HG03196 (cell line): ENCODE data around the gene ZNF662.

Experiments
- ATAC-seq: cut with Tn5 transposase; IDR thresholded peaks from one replicate; pipeline ENCODE4 v1.9.1; 2021; ENCODE audit not compliant: unreplicated experiment

Gene ZNF662

DNA sequence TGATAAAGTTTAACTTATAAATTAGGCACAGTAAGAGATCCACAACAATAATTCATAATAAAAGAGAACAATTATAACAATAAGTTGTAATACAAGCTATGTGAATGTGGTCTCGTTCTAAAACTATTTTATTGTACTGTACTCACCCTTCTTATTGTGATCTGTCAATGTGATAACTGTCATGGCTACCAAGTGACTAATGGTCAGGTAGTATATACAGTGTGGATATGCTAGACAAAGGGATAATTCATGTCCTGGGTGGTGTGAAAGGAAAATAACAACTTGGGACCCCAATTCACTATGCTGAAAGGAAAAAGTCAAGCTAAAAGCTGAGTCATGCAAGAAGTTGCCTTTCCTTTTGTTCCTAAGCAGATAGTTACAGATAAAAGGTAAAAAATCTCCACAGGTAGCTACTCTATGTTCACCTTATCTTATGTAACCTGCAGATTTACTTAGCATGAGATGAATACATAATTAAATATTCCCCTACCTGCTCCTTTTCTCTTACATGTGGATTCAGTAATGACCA is 19.6 kb upstream of the ZNF662 start:
- no peak for ATAC-seq

DNA sequence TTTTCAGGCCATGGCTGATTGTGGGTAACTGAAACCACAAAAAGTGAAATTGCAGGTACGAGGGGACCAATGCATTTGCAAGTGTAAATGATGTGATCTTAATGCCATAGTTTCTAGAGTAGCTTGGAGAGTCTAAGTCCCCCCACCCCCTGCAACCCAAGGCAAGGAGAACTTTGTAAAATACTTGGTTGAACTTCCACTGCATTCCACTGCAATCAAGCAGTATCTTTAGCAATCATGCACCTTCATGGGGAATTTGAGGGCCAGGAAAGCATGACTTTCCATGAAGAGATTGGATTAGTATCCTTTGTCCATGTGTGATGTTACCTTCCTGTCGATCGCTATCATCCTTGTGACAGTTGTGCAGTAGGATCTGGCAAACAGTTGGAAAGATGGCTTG is 18.9 kb upstream of the ZNF662 start:
- ATAC-seq: no peak

DNA sequence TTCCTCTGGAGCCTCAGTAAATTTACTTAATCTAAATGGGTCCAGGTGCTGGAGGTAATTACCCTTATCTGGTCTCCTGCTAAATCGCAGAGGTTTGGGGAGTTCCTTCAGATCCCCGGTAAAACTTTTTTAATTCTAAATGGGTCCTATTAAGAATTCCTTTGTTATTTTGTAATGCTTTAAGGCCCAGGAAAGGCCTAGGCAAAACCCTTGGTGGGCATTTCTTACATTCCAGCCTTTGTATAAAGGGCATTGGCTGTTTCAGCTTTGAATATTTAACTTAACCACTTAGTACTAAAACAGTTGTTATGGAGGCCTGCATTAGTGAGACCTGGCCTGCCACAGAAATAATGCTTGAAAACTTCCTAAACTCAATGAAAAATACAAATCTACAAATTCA is 14.9 kb upstream of the ZNF662 start:
- no peak for ATAC-seq

DNA sequence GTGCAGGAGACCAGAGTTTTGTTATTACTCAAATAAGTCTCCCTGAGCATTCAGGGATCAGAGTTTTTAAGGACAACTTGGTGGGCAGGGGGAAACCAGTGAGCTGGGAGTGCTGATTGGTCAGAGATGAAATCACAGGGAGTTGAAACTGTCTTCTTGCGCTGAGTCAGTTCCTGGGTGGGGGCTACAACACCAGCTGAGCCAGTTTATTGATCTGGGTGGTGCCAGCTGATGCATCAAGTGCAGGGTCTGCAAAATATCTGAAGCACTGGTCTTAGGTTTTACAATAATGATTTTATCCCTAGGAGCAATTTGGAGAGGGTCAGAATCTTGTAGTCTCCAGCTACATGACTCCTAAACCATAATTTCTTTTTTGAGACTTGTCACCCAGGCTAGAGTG is 13.8 kb upstream of the ZNF662 start:
- no peak for ATAC-seq

DNA sequence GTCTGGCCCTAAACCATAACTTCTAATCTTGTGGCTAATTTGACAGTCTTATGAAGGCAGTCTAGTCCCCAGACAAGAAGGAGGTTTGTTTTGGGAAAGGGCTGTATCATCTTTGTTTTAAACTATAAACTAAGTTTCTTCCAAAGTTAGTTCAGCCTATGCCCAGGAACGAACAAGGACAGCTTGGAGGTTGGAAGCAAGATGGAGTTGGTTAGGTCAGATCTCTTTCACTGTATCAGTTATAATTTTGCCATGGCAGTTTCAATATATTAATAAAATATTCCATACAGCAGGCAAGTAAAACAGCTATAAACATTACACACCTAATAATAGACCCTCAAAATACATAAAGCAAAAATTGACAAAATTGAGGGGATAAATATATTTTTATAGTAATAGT is 13.1 kb upstream of the ZNF662 start:
- ATAC-seq: no peak

DNA sequence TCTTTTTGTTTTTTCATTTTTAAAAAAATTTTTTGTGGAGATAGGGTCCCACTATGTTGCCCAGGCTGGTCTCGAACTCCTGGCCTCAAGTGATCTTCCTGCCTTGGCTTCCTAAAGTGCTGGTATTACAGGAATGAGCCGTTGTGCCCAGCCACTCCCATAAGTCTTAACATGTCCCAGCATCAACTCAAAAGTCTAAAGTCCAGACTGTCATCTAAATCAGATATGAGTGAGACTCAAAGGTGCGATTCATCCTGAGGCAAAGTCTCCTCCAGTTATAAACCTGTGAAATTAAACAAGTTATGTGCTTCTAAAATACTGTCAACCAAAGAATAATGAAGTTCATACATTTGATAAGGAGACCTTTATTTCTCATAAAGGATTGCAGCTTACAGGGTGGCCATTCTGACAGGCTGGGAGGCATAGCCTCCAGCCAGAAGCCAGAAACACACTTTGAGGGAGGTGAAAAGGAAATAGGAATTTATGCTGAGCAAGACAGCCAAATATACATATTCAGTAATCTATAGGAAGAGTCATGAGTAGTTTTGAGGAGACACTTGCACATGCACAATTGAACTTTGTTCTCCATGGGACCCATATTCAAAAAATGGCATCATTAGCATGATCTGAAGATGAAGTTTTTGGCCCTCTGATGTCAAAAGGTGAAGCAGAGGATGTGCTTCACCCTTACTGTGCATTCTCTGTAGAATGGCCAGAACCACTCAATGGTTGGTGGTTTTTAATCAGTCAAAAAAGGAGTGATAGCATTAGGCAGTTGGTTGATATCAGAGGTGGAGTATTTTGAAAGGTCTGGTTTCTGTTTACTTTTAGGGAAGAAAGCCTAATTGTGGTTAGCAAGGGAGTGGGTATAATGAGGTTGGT is 11.0 kb upstream of the ZNF662 start:
- ATAC-seq: no peak

DNA sequence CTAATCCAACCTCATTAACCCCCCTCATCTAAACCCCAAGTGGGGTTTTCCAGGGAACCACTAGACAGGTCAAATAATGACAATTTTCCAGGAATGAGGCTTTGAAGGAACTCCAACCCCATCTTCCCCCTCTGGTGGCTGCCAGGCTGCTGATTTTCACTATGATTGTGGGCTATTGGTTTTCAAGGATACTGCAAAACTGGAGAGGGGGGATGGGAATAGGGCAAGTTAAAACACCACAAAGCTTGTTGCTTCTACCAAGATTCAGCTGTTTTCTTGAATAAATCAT is 10.4 kb upstream of the ZNF662 start:
- ATAC-seq: no peak

DNA sequence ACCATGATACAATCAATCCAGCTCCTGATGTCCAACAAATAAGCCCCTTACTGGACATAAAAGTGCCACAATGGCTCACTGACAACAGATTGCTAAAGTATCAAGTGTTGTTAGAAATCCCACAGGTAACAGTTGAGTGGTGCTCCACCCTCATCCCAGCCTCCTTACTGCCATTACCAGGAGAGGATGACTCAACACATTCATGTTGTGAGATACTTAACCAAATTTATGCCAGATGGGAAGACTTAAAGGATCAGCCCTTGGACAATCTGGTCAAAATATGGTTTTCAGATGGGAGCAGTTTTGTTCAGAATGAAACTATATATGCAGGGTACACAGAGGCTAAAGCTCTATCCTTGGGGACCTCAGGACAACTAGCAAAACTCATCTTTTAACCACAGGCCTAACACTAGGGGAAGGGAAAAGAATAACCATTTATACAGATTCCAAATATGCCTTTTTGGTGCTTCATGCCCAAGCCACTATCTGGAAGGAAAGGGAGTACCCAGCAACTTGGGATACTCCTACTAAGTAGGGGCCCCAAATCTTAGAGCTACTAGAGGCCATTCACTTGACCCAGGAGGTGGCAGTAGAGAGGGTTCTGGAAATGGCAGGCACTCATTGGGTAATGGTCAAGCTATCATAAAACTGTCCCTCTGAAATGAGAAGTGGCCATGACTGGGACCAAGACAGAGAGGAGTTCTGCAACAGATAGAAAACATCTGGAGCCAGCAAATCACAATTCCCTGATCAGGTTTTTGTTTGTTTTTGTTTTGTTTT is 6.9 kb upstream of the ZNF662 start:
- no peak for ATAC-seq

DNA sequence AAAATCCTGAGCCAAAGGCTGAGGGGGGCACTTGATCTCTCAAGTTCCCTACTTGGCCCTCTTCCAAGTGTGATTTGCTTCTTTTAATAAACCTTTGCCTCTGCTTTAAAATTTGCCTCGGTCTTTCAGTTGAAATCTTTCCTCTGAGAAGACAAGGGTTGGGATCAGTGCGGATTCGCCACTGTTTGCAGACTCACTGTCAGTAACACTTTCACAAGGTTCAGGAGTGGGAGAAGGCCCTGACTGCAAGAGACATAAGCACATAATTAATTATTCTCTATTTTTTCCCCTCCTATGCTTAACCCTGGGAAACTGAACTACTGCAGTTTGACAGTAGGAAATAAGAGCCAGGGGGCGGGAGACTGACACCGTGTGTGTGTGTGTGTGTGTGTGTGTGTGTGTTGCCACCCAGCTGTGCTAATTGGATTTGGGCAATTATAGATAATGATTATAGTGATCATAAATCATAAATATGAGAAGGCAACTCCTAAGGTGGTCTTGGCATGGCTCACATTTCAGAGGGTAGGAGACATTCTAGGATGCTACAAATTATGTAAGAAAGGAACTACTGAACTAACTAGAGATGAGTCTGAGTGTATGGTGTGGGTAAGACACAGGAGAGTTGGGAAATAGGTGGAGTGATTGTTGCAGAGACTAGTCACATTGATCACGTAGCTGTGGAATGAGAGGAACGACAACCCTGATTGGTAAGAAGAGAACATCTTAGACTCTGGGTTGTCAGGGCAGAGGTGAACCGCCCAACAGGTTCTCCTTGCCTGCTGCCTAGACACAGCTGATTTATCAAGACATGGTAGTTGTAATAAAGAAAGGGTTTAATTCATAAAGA is 5.5 kb upstream of the ZNF662 start:
- ATAC-seq: no peak

DNA sequence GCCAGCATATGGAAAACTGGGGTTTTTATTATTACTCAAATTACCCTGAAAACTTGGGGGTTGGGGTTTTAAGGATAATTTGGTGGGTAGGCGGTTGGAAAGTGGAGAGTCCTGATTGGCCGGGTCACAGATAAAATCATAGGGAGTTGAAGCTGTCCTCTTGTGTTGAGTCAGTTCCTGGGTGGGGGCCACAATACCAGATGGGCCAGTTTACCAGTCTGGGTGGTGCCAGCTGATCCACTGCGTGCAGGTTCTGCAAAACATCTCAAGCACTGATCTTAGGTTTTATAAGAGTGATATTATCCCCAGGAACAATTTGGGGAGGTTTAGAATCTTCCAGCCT is 4.9 kb upstream of the ZNF662 start:
- ATAC-seq: no peak

DNA sequence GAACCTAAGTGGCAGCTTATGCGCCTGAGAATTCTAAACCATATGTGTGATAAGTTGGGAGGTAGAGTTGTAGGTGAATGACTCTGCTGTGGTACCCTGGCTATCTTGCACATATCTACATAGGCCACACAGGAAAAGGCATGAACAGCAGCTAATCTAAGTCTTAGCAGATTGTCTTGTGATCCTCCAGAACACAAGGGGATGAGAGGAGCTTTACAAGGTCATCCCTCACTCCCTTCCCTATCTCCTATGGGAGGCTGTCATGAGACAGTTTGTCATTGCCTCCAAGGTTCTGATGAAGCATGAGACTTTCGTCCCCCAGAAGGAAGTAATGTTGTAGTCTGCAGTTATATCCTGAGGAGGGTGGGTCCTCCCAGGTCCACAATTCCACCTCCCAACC is 3.7 kb upstream of the ZNF662 start:
- ATAC-seq: no peak

DNA sequence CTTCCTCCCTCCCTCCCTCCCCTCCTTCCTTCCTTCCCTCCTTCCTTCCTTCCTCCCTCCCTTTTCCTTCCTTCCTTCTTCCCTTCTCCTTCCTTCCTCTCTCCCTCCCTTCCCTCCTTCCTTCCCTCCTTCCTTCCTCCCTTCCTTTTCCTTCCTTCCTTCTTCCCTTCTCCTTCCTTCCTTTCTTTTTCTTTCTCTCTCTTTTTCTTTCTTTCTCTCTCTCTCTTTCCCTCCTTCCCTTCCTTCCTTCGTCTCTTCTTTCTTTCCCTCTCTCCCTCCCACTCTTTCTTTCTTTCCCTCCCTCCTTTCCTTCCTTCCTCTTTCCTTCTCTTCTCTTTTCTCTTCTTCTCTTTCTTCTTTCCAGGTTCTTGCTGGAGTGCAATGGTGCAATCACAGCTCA is 1.9 kb upstream of the ZNF662 start:
- ATAC-seq: no peak

DNA sequence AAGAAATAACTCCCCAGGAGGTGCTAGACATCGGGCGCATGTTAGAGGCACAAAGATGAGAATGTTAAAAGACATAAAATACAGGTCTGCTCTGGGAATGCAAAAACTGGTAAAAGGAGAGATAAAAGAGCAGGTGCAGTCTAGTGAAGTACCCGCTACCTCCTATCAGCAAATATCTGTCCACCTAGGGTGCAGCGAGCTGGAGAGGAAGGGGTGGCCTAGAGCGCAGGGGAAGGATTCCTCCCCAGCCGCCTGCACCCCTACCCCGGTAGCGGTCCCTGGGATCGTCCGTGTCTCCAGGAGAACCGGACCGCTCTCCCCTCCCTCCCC is 237 bp upstream of the ZNF662 start:
- no peak for ATAC-seq

DNA sequence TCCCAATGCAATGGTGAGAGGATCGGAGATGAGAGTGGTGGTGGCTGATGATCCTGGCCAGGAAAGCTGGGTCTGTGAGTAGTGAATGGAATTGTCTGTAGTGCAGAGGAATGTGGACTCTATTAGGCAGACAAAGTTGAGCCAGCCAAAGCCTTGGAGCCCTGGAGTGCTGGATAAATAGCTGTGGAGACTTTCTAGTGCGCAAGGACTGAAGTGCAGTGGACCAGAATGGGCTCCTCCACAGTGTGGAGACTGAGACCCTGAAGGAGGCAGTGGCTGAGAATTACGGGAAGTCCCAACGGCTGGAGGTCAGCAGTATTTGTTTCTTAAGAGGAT is 874 bp downstream of the ZNF662 start:
- ATAC-seq: no peak

DNA sequence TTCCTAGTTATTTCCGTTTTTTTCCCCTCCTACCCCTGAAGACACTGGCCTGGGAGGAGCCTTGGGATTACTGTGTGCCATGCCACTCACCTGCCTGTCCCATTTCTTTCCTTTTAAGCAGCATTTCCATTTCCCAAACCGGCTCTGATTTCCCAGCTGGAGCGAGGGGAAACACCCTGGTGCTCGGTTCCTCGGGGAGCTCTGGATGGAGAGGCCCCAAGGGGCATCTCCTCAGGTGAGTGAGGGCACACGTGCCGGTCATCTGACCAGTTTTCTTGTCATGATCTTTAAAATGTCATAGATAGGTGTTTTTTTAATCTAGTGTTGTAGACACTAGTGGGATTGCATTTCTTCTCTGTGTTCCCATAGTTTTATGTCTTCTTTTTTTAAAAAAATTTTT is 2.7 kb downstream of the ZNF662 start:
- ATAC-seq: no peak

DNA sequence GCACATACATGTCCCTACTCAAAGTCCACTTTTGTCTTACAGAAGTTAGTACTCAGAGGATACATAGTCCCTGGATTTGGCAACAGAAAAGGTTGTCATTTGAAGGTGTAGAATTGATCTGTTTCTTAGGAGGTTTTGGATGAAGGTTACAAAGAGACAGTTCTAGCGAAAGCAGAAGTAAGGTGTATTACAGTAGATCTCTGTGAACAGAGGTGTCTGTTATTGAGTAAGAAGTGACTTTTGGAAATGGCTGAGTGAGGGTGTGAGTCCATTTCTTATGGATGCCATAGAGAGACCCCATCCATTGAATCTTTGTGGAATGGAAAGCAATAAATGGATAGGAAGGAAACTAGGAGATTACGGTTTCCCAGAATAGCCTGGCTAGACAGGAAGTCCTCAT is 5.6 kb downstream of the ZNF662 start:
- no peak for ATAC-seq

DNA sequence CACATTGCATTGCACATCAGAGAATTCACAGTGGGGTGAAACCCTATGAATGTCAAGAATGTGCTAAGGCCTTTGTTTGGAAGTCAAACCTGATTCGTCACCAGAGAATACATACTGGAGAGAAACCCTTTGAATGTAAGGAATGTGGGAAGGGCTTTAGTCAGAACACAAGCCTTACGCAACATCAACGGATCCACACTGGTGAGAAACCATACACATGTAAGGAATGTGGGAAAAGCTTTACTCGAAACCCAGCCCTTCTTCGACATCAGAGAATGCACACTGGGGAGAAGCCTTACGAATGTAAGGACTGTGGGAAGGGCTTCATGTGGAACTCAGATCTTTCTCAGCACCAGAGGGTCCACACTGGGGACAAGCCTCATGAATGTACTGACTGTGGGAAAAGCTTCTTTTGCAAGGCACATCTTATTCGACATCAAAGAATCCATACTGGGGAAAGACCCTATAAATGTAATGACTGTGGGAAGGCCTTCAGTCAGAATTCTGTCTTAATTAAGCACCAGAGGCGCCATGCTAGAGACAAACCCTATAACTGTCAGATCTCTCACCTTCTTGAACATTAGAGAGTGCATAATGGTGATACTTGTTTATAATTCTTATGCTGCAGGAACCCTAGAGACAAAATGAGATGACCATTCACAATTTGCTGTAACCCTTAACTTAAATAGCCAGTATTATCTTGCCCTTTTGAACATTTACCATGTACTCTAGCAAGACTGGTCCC is 9.0 kb downstream of the ZNF662 start:
- ATAC-seq: no peak

DNA sequence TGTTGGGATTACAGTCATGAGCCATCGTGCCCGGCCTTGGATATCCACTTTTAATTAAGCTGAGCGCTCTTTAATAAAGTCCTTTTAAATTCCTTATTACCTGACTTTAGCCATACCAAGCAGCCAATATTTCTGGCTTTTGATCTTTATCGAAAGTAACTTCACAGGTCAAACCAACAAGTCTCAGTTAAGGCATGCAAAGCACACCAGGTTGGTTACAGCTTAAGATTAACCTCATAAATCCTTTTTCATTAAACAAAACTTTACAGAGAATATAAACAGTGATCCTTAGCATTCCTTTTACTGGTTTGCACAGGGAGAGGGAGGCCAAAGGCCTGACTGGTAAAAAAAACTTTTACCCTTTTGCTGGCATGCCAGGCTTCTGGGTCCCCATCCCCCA is 17.7 kb downstream of the ZNF662 start:
- no peak for ATAC-seq

DNA sequence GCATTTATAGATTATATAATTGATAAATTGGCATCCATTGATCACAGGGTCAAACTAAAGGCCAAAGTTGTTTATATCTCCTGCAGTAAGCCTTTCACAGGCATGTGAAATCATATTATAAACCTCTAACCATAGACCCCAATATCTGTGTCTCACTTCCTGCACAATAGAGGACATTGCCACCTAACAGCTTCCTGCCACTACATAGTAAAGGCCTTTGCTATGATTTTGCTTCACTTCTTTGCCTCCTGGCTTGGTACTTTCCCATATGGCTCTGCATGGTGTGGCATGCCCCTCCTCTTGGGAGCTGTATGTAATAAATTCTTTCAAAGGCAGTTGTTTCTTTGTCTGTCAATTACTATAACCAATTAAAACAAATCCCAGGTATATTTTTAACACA is 20.4 kb downstream of the ZNF662 start:
- ATAC-seq: no peak

DNA sequence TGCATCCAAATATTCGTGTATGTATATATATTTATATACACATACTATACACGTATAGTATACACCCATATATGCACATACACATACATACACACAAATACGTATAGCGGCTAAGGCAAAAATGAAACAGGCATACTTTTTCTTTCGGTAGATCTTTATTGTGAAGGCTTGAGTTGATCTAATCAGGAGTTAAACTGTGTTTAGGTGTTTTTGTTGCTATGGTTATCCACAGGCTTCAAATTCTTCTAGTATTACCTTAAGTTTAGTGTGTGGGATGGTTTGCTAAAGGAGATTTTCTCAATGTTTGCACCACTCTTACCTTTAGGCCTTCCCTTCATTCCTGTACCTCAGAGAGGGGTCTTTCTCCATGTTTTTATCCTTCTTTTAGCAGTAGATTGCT is 28.2 kb downstream of the ZNF662 start:
- ATAC-seq: no peak

DNA sequence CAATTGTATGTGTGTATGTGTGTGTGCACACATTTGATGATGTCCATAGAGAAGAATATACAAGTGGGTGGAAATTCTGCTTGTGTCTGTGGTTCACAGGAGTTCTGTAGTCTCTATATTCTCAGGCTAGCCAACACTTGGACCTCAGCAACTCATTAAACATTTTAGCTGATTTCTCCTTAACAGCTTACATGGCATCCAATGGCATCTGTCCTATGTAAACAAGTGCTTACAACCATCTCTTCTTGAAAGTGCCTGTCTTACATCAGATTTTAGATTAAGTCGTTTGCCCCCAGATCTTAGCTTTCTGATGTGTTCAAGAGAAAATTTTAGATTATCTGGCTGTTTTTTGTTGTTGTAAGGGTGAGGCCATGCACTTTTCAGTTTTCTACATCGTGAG is 29.0 kb downstream of the ZNF662 start:
- ATAC-seq: no peak
